Spleen (tissue), 11 donors: ENCODE results near the gene MRPS33. TPM values are rescaled to one million over a fixed set of nuclear protein-coding genes. Genes with fewer than 3 reads are reported as not detected.
"Not testable (repeated sequence)": the region's sequence is repeated elsewhere in the genome, so short reads cannot be mapped to it uniquely, and the experiment has no call there.

Source experiments
- DNase-seq: peaks from one replicate; pipeline ENCODE4 v3.0.0-alpha.2; 2020
- H3K27ac ChIP-seq, 8 donors: fragments of 200-600 bp; sonication (generic) in 7 of 8; 1 replicate in 4 of 8; 2 replicates in 4 of 8; pipeline versions ENCODE4 v1.5.0 to v1.8.0; 2016 to 2021; ENCODE audit warnings: inconsistent platforms in 4 of 8, mild to moderate bottlenecking in 4 of 8, moderate library complexity in 1 of 8
- H3K27me3 ChIP-seq, 7 donors: fragments of 200-600 bp; sonication (generic) in 6 of 7; replicated peaks in 1 of 7; 1 replicate in 4 of 7; 2 replicates in 3 of 7; pipeline versions ENCODE4 v1.5.0 to v1.8.0; 2016 to 2021; ENCODE audit warnings: inconsistent platforms in 3 of 7, mild to moderate bottlenecking in 1 of 7
- H3K36me3 ChIP-seq, 6 donors: fragments of 200-600 bp; sonication (generic) in 5 of 6; 1 replicate in 4 of 6; 2 replicates in 2 of 6; pipeline versions ENCODE4 v1.5.0 to v1.8.0; 2016 to 2021; ENCODE audit warnings: inconsistent platforms in 2 of 6
- H3K4me1 ChIP-seq, 6 donors: fragments of 200-600 bp; sonication (generic) in 5 of 6; 1 replicate in 3 of 6; 2 replicates in 3 of 6; pipeline versions ENCODE4 v1.5.0 to v1.8.0; 2016 to 2021; ENCODE audit warnings: inconsistent platforms in 3 of 6
- H3K4me3 ChIP-seq, 8 donors: fragments of 200-600 bp; sonication (generic) in 7 of 8; 1 replicate in 4 of 8; 2 replicates in 4 of 8; pipeline versions ENCODE4 v1.5.0 to v1.8.0; 2016 to 2021; ENCODE audit warnings: inconsistent platforms in 4 of 8, mild to moderate bottlenecking in 4 of 8, moderate library complexity in 2 of 8
- H3K9me3 ChIP-seq, 8 donors: fragments of 200-600 bp; sonication (generic) in 7 of 8; 1 replicate in 4 of 8; 2 replicates in 4 of 8; pipeline versions ENCODE4 v1.5.0 to v1.8.0; 2016 to 2021; ENCODE audit warnings: inconsistent platforms in 4 of 8
- CTCF ChIP-seq, 11 experiments: fragments of 200-600 bp in 7 of 11; fragments of 450-650 bp in 4 of 11; sonication (generic) in 4 of 11; IDR thresholded peaks in 8 of 11; conservative IDR thresholded peaks in 3 of 11; 1 replicate in 7 of 11; 2 replicates in 4 of 11; pipeline versions ENCODE4 v1.4.0 to v1.8.0; 2016 to 2021; ENCODE audit warnings: antibody characterized with exemption in 11 of 11, inconsistent platforms in 4 of 11, mild to moderate bottlenecking in 1 of 11
- POLR2A ChIP-seq, 3 donors: fragments of 450-650 bp; IDR thresholded peaks; one replicate each; pipeline ENCODE4 v1.5.1; 2017; ENCODE audit warnings: antibody characterized with exemption in 3 of 3, mild to moderate bottlenecking in 1 of 3
- POLR2AphosphoS5 ChIP-seq, 3 donors: sonication (generic); formaldehyde crosslinking; IDR thresholded peaks; one replicate each; pipeline ENCODE4 v1.5.1; 2017; ENCODE audit warnings: antibody characterized with exemption in 3 of 3
- WGBS, 5 donors: extraction: QIAGEN DNeasy Blood & Tissue Kit in 3 of 5; methylation state at CpG; one replicate each; pipeline versions ENCODE4 v1.1.5 to v1.1.7; 2013 to 2018; 5-methylcytosine and 5-hydroxymethylcytosine counted together
- intact Hi-C: fragments of 100-400 bp; cut with DNase I; formaldehyde crosslinking; loops from one replicate; pipeline ENCODE4 v1.15.0; 2023; ENCODE audit warnings: low total_unique reads
- polyA plus RNA-seq, 3 donors: library from polyadenylated mRNA; stranded (reverse); fragments of 200-250 nt; gene quantifications; one replicate each; pipeline ENCODE4 v1.2.1, GENCODE V29; 2013
- total RNA-seq, 7 donors: library from RNA; depleted of rRNA in 3 of 7; stranded (reverse); fragments of >200 nt in 3 of 7; fragmentation: NEBNext Ultra II Directional in 4 of 7; extraction: Animal tissue kit (Norgen Biotek cat#: 25700) in 4 of 7; gene quantifications; one replicate each; pipeline versions ENCODE4 v1.1.0 to v1.2.1, GENCODE V29; 2016 to 2021
- donor health status: healthy with polysubstance abuse.
- donor health status: DM: no; HTN: no; CAD: no; lungs with moderate emphysema.
- donor health status: DM: no; HTN: no; CAD: no.
- donor health status: Bipolar disorder and iron deficiency.
- donor health status: healthy.
- donor health status: DM: no; HTN: no; CAD: no.
- donor health status: DM: yes; HTN: yes; CAD: no.

Gene MRPS33
- total and polyA plus RNA-seq, 10 donors = 5.9 to 71.4 (median 27.7) TPM

GRCh38 chr7:141042222-141043193 is 27.8 kb upstream of the MRPS33 start:
- H3K27ac ChIP-seq = no peak overlapping the region
- intact Hi-C loops = no loop called here
- H3K4me3 ChIP-seq = no peak overlapping the region
- DNase-seq = no peak
- 88 to 96% (median 91%) methylated on average over 14 of the region's 14 CpGs for WGBS, 5 donors
- H3K27me3 ChIP-seq = peaks cover 0 to 6% (median 0%) of the 10 kb centered on the region in 7 donors
- no peaks in the 10 kb centered on the region for H3K4me1 ChIP-seq
- peaks cover 0 to 2% (median 0%) of the 10 kb centered on the region in 8 donors for H3K9me3 ChIP-seq
- no peak for TF ChIP-seq POLR2A (IDR thresholded peaks at IDR 0.05)
- no peak for TF ChIP-seq CTCF (IDR thresholded peaks at IDR 0.05 in 8 of 11, conservative IDR thresholded peaks at IDR 0.05 in 3 of 11)
- TF ChIP-seq POLR2AphosphoS5 (IDR thresholded peaks at IDR 0.05) = no peak
- no peaks in the 10 kb centered on the region for H3K36me3 ChIP-seq

GRCh38 chr7:141039376-141039775 is 24.6 kb upstream of the MRPS33 start:
- peaks cover 0 to 6% (median 0%) of the 10 kb centered on the region in 7 donors for H3K27me3 ChIP-seq
- intact Hi-C loops = no loop called here
- no peak for DNase-seq
- 48 to 66% (median 53%) methylated on average over 3 of the region's 3 CpGs for WGBS, 5 donors
- no peaks in the 10 kb centered on the region for H3K36me3 ChIP-seq
- H3K9me3 ChIP-seq = peaks cover 0 to 2% (median 0%) of the 10 kb centered on the region in 8 donors
- no peak overlapping the region for H3K27ac ChIP-seq
- no peak overlapping the region for H3K4me3 ChIP-seq
- TF ChIP-seq POLR2AphosphoS5 (IDR thresholded peaks at IDR 0.05) (no peak), CTCF (IDR thresholded peaks at IDR 0.05 in 8 of 11, conservative IDR thresholded peaks at IDR 0.05 in 3 of 11) (no peak), POLR2A (IDR thresholded peaks at IDR 0.05) (no peak)
- no peaks in the 10 kb centered on the region for H3K4me1 ChIP-seq

- 87 to 98% (median 91%) methylated on average over 2 to 3 of the region's 3 CpGs for WGBS, 5 donors
- H3K9me3 ChIP-seq, H3K27ac ChIP-seq, H3K4me1 ChIP-seq, DNase-seq, intact Hi-C loops, H3K36me3 ChIP-seq, H3K27me3 ChIP-seq, H3K4me3 ChIP-seq: not testable (repeated sequence)
Measured at GRCh38 chr7:141038100-141038499, 23.3 kb upstream of the MRPS33 start.

GRCh38 chr7:141032539-141033323 is 18.0 kb upstream of the MRPS33 start:
- 75 to 87% (median 81%) methylated on average over 27 to 33 of the region's 33 CpGs for WGBS, 5 donors
- H3K4me3 ChIP-seq, H3K36me3 ChIP-seq, H3K4me1 ChIP-seq, DNase-seq, H3K9me3 ChIP-seq, intact Hi-C loops, H3K27ac ChIP-seq: not testable (repeated sequence)
- peaks cover 0 to 26% (median 0%) of the 10 kb centered on the region in 7 donors for H3K27me3 ChIP-seq

- DNase-seq = no peak
- H3K27ac ChIP-seq = no peak overlapping the region
- H3K27me3 ChIP-seq = peaks cover 0 to 34% (median 0%) of the 10 kb centered on the region in 7 donors
- H3K9me3 ChIP-seq = peaks cover 0 to 39% (median 23%) of the 10 kb centered on the region in 8 donors
- 74 to 83% (median 81%) methylated on average over 3 of the region's 3 CpGs for WGBS, 5 donors
- intact Hi-C loops = no loop called here
- H3K36me3 ChIP-seq = no peaks in the 10 kb centered on the region
- H3K4me3 ChIP-seq = no peak overlapping the region
- H3K4me1 ChIP-seq = no peaks in the 10 kb centered on the region
- TF ChIP-seq CTCF (IDR thresholded peaks at IDR 0.05 in 8 of 11, conservative IDR thresholded peaks at IDR 0.05 in 3 of 11) (no peak), POLR2AphosphoS5 (IDR thresholded peaks at IDR 0.05) (no peak), POLR2A (IDR thresholded peaks at IDR 0.05) (no peak)
Measured at GRCh38 chr7:141028767-141029166, 14.0 kb upstream of the MRPS33 start.
